ENCODE data around the gene UQCR11.

Gene UQCR11

DNA sequence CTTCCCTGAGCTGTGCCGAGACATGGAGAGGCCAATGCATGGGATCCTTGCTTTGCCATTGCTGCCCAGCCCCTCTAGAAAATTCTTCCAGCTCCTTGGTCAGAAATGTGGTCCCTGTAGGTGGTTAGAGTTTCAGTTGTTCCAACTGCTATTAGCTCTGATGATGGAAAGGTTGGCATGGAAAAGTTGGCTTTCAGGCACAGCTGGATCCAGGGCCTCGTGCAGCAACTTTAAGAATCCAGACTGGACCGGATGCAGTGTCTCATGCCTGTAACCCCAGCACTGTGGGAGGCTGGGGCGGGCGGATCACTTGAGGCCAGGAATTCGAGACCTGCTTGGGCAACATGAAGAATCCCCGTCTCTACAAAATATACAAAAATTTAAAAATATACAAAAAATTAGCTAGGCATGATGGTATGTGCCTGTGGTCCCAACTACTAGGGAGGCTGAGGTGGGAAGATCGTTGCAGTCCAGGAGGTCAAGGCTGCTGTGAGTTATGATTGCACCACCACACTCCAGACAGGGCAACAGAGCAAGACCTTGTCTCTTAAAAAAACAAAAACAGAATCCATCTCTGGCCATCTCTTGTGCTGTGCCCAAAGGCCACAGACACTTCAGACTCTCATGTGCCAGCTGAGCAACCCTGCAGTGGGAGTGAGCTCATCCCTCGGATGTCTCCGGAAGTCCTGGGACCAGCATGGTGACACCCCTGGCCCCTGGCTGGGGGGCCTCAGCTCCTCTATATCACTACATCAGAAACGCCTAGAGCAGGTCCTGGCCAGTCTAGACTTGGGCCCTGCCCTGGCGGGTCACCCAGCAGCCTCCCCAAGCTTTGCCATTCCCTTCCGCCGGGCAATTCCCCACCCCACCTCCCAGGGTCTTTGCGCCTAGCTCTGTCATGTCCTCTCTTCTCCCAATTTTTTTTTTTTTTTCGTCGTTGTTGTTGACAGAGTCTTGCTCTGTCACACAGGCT, 53.9 kb downstream of the UQCR11 start:
- TF ChIP-seq CTCF (IDR thresholded peaks at IDR 0.05; ENCODE audit: insufficient read depth, low read depth, low read length, missing control alignments), result no peak
- H3K4me3 ChIP-seq (ENCODE audit: low read depth, low read length), result no peak overlapping the region
- DNase-seq (ENCODE audit: low read depth), result no peak

- H3K4me3 ChIP-seq (ENCODE audit: low read depth, low read length), result no peak overlapping the region
- no peak for DNase-seq (ENCODE audit: low read depth)
- TF ChIP-seq CTCF (IDR thresholded peaks at IDR 0.05; ENCODE audit: insufficient read depth, low read depth, low read length, missing control alignments), result no peak
Observed at GRCh38 chr19:1549332-1549945, 55.8 kb downstream of the UQCR11 start.
